IPS-18a (cell line): Measurements from ENCODE around the gene HLX.
A peak's percentile ranks its signal among the peaks of the same experiment; 100 is the strongest.

Experiments
- H3K27ac ChIP-seq: one replicate; pipeline ENCODE4 v1.5.1; 2013; ENCODE audit warnings: low read length
- H3K27me3 ChIP-seq: one replicate; pipeline ENCODE4 v1.6.1; 2013; ENCODE audit warnings: mild to moderate bottlenecking, low read length; ENCODE audit not compliant: control insufficient read depth, insufficient read depth
- H3K36me3 ChIP-seq: one replicate; pipeline ENCODE4 v1.6.1; 2013; ENCODE audit warnings: low read depth, low read length; ENCODE audit not compliant: control insufficient read depth
- H3K4me1 ChIP-seq: one replicate; pipeline ENCODE4 v1.6.1; 2013; ENCODE audit warnings: low read depth, low read length; ENCODE audit not compliant: control insufficient read depth
- H3K4me3 ChIP-seq: one replicate; pipeline ENCODE4 v1.5.1; 2013; ENCODE audit warnings: low read length
- H3K9ac ChIP-seq: one replicate; pipeline ENCODE4 v1.6.1; 2013; ENCODE audit warnings: mild to moderate bottlenecking, low read length, moderate library complexity
- H3K9me3 ChIP-seq: one replicate; pipeline ENCODE4 v1.6.1; 2013; ENCODE audit warnings: low read depth, low read length; ENCODE audit not compliant: control insufficient read depth

Gene HLX

DNA sequence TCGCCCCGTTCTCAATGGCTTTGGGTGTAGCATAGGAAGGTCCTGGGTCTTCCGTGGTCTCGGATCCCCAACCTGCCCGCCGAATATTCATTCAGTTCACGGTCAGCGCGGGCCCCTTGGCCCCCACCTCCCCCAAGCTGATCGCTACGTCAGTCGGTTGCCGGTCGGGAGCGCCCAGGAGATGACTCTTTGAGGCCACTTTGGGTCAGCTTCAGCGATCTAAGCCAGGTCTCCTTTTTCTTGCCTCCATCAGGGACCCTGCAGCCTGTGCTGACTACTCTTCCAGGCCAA lies 12.8 kb downstream of the HLX start:
- no peak overlapping the region for H3K4me3 ChIP-seq
- H3K4me1 ChIP-seq = peaks cover 28% of the 10 kb centered on the region
- no peaks in the 10 kb centered on the region for H3K9me3 ChIP-seq
- no peak overlapping the region for H3K9ac ChIP-seq
- H3K36me3 ChIP-seq = no peaks in the 10 kb centered on the region
- no peak overlapping the region for H3K27ac ChIP-seq
- peaks cover 100% of the 10 kb centered on the region for H3K27me3 ChIP-seq

DNA sequence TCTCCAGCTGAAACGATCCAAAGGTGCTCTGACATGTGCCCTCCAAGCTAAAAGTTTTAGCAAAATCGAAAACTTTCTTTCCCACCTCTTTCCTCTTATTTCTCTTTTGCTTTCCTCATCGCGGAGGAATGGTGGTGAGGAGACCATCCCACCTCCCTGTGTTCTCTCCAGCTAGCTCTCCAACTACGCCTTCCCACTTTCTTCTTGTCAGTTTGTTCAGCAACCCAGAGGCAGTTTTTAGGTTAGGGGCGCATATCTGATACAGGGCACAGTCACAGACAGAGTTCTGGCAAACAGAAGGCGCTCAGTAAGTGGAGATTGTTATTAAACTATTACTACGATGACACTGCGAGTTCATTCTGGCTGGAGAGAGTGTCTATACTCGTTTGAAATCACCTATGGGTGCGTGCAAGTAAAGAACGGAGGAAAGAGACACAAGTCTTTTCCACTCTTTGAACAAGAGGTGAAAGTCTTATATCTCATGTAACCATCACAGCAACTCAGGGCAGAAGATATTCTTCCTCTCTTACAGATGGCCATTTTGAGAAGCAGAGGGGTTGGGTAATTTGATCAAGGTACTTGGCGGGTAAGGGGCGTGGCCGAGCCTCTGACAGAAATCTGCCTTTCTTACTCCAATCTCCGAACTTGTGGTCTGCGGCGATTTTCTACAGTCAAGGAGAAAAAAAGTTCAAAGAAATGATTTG lies 13.9 kb downstream of the HLX start:
- H3K9me3 ChIP-seq = no peaks in the 10 kb centered on the region
- H3K4me1 ChIP-seq = peaks cover 28% of the 10 kb centered on the region
- H3K4me3 ChIP-seq = peak overlapping the region; percentile 44
- no peaks in the 10 kb centered on the region for H3K36me3 ChIP-seq
- no peak overlapping the region for H3K27ac ChIP-seq
- no peak overlapping the region for H3K9ac ChIP-seq
- H3K27me3 ChIP-seq = peaks cover 94% of the 10 kb centered on the region

DNA sequence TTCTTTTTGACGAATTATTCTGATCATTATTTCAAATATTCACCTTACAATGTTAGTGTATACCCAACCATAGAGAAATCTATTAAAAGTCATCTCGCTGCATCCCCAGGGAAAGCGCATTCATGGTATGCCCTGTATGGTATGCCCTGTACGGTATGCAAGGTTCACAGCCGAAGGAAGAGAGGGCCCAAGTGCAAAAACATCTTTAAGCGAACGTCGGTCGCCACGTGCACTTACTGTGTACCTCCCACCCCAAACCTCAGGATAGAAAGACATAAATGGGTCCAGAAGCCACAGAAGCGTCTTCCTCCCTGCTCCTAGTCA lies 14.4 kb downstream of the HLX start:
- Histone ChIP-seq H3K4me3 (peak overlapping the region; percentile 44), H3K4me1 (peaks cover 23% of the 10 kb centered on the region), H3K9me3 (no peaks in the 10 kb centered on the region), H3K27ac (no peak overlapping the region), H3K27me3 (peaks cover 88% of the 10 kb centered on the region), H3K36me3 (no peaks in the 10 kb centered on the region), H3K9ac (no peak overlapping the region)

DNA sequence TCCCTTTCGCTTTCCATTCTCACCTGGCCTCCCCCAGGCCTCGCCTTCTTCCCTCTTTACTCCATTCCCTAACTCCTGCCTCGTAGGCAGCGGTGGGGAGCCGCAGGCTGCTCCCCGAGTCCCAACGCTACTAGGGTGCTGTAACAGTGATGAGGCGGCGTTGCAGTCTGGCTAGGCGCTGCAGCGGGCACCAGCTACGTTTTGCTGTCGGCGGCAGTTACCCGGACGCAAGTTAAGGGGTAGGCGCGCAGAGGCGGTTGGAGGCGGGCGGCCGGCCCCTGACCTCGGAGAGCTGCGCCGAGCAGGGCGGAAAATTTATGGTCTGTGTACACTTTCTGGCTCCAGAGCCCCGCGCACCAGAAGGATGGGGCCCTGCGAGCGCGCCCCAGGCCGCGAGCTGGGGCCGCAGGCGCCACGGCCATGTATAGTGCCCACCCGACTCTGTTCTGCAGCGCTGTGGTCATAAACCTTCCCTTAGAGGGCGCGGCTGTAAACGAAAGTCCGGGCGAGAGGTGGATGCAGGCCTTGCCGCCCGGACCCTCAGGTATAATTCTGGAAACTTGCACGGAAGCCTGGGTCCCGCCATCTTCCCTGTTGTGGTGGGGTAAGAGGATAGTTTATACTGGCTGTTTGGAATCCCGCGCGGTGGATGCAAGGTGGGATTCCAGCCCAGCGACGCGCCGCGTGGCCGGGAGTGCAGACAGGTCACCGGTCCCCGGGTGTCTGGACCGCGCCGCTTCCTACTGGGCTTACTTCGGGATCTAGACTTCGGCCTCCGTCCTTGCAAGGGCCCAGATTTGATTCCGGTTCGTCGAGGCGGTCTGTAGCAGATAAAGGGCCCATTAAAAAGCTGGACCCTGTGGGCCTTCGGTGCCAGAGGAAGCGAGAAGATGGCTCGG lies 15.0 kb downstream of the HLX start:
- Histone ChIP-seq H3K36me3 (no peaks in the 10 kb centered on the region), H3K4me3 (peak overlapping the region; percentile 44)

DNA sequence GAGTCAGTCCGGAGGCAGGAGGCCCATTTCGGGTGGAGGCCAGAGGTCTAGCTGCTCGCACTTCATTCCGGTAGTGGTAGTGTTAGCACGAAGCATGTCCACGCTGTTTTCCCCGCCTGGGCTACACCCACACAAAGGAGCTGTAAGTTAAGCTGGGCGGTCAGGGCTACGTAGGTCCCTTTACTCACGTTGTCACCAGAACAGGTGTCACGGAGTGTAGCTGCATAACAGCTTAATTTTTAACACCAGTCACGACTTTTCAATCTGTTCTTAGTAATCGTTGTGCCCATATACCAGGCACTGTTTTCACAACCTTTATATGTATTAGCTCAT lies 15.6 kb downstream of the HLX start:
- Histone ChIP-seq H3K27me3 (peaks cover 79% of the 10 kb centered on the region), H3K9me3 (no peaks in the 10 kb centered on the region), H3K4me3 (peak overlapping the region; percentile 44), H3K36me3 (no peaks in the 10 kb centered on the region), H3K4me1 (peaks cover 23% of the 10 kb centered on the region), H3K9ac (no peak overlapping the region), H3K27ac (no peak overlapping the region)

More for the DNA sequence above, 15.0 kb downstream of the HLX start:
- no peak overlapping the region for H3K27ac ChIP-seq
- no peaks in the 10 kb centered on the region for H3K9me3 ChIP-seq
- H3K4me1 ChIP-seq = peaks cover 23% of the 10 kb centered on the region
- no peak overlapping the region for H3K9ac ChIP-seq
- peaks cover 82% of the 10 kb centered on the region for H3K27me3 ChIP-seq

DNA sequence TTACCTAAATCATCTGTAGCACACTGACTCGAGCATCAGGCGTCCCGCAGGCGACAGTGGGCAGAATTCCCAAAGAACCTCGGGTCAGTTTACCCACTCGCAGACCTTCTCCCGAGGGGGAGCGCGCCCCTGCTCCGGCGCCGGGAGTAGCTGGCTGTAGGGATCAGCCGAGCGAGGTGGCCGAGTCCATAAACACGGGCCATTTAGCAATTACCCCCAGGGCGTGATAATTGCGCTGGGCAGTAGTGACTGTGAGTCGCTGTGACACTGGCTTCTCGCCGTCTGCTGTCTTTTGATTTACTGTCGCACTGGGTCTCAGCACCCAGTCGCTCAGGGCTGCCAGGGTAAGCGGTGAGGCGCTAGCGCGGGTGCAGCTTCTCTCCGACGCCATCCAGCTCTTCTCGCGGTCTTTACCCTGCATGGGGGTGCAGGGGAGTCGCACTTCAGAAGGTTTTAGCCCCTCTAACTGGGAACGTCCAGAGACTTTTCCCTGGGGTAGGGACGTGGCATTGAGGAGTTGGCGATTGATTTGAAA lies 16.2 kb downstream of the HLX start:
- no peaks in the 10 kb centered on the region for H3K36me3 ChIP-seq
- H3K4me1 ChIP-seq = peaks cover 23% of the 10 kb centered on the region
- H3K27me3 ChIP-seq = peaks cover 75% of the 10 kb centered on the region
- H3K9ac ChIP-seq = no peak overlapping the region
- H3K9me3 ChIP-seq = no peaks in the 10 kb centered on the region
- no peak overlapping the region for H3K27ac ChIP-seq
- H3K4me3 ChIP-seq = no peak overlapping the region

DNA sequence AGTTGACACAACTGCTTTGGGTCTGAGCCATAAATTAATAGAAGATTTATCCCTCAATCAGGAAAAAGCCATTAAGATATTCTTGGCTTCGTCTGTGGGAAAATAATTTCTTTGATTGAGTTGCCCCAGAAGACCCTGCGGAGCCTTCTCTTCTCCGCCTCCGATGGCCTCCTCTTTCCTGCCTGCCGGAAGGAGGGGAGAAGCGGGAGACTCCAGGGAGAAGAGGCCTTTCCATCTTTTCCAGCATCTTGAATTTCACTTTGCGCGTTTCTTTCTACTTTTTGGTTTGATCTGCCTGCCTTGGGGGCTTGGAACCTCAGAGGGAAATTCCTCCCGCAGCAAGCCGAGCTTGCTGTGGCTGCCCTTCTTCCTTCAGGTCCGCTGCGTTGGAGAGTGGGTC lies 16.8 kb downstream of the HLX start:
- no peaks in the 10 kb centered on the region for H3K9me3 ChIP-seq
- peaks cover 20% of the 10 kb centered on the region for H3K4me1 ChIP-seq
- no peak overlapping the region for H3K27ac ChIP-seq
- H3K27me3 ChIP-seq = peaks cover 69% of the 10 kb centered on the region
- no peak overlapping the region for H3K4me3 ChIP-seq
- H3K36me3 ChIP-seq = no peaks in the 10 kb centered on the region
- no peak overlapping the region for H3K9ac ChIP-seq

DNA sequence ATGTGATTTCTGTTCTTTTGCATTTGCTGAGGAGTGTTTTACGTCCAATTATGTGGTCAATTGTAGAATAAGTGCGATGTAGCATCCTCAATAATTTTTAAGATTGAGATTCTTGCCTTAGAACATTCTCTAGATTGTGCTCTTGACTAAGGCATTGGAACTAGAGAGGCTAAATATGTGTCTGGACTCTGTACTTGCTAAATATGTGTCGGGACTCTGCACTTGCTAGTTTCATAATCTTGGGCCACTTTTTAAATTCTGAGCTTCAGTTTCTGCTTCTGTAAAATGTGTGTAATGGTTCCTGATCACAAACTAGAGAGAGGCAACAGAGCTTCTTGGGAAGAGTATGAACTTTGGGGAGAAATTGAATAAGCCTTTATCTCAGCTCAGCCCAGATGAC lies 21.6 kb downstream of the HLX start:
- H3K9ac ChIP-seq = no peak overlapping the region
- no peaks in the 10 kb centered on the region for H3K36me3 ChIP-seq

DNA sequence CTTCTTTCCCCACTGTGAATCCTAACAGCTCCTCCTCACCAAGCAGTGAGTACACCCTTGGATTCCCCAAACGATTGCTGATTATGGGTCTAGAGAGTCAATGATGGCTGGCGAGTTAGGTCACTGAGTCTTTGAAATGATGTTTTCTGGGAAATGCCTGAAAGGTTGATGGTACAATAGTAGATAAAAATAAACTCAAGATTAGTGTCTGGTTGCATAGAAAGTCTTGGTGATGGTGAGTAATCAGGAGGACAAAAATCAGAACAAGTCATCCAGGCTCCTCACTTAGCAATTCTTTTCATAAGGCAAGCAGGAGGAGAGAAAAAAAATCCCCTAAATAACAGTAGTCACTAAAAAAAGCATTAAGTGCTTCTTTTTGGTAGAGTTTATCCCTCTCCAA lies 22.6 kb downstream of the HLX start:
- H3K4me1 ChIP-seq = no peaks in the 10 kb centered on the region
- no peaks in the 10 kb centered on the region for H3K9me3 ChIP-seq
- H3K27ac ChIP-seq = no peak overlapping the region
- no peak overlapping the region for H3K9ac ChIP-seq
- H3K27me3 ChIP-seq = peaks cover 11% of the 10 kb centered on the region
- H3K4me3 ChIP-seq = no peak overlapping the region
- no peaks in the 10 kb centered on the region for H3K36me3 ChIP-seq

More for the DNA sequence above, 21.6 kb downstream of the HLX start:
- no peak overlapping the region for H3K4me3 ChIP-seq
- H3K27me3 ChIP-seq = peaks cover 22% of the 10 kb centered on the region
- peaks cover 4% of the 10 kb centered on the region for H3K4me1 ChIP-seq
- H3K9me3 ChIP-seq = no peaks in the 10 kb centered on the region
- no peak overlapping the region for H3K27ac ChIP-seq

DNA sequence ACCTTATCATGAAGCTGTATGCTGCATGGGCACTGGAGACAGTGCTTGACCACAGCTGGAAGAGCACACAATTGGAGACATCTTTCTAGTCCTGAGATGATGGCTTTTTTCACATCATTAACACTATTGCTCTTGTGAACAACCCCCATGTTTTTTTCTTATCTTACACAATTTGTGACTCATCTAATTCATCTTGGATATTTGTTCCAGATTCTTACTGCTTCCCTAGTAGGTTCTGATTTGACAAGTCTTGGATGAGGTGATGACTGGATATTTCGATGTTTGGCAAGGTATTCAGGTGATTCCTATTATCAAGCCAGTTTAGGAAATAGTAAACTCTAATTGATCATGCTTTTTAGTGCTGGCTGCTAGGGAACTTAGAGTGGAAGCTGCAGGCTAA lies 23.7 kb downstream of the HLX start:
- no peaks in the 10 kb centered on the region for H3K36me3 ChIP-seq
- H3K27ac ChIP-seq = no peak overlapping the region
- H3K4me1 ChIP-seq = no peaks in the 10 kb centered on the region
- peaks cover 5% of the 10 kb centered on the region for H3K27me3 ChIP-seq
- no peak overlapping the region for H3K4me3 ChIP-seq
- H3K9me3 ChIP-seq = no peaks in the 10 kb centered on the region
- no peak overlapping the region for H3K9ac ChIP-seq

DNA sequence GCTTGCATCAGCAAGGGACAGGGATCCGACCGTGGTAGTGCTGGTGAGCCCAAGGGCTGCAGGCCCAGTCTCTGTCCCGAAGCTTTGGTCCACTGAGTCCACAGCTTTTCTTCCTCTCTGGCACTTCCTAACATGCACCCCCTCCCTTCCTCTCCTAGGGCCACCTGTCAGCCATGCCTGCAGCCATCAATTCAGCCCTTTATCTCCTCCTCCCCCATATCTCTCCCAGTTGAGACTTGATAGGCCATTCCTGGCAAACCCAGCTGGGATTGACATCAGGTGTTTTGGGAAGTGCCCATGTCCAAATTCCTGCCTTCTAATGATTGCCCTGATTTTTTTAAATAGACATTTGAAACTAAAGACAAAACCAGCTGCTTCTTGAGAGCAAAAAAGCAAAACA lies 25.6 kb downstream of the HLX start:
- Histone ChIP-seq H3K27me3 (peaks cover 2% of the 10 kb centered on the region), H3K4me1 (no peaks in the 10 kb centered on the region), H3K4me3 (no peak overlapping the region), H3K27ac (no peak overlapping the region), H3K36me3 (no peaks in the 10 kb centered on the region), H3K9me3 (no peaks in the 10 kb centered on the region), H3K9ac (no peak overlapping the region)
